ENCODE measurements around the gene CCR7.

DNA sequence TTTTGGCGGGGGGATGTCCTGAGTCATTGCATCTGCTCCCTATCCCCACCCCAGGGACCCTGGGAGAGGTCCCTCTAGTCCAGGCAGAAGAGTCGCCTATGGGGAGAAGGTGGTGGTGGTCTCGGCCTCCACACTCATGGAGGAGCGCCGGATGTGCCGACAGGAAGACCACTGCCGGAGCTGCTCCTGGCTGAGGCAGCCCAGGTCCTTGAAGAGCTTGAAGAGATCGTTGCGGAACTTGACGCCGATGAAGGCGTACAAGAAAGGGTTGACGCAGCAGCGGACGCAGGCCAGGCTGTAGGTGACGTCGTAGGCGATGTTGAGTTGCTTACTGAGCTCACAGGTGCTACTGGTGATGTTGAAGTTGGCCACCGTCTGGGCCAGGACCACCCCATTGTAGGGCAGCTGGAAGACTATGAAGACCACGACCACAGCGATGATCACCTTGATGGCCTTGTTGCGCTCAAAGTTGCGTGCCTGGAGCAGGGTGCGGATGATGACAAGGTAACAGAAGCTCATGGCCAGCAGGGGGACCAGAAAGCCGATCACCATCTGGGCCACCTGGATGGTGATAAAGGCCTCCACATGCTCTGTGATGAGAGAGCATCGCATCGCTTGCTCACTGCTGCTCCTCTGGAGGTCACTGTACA lies 10.5 kb downstream of the CCR7 start:
- TF ChIP-seq EZH2phosphoT487 (IDR thresholded peaks at IDR 0.05; ENCODE audit: insufficient read depth, low read depth), result no peak
- no peak for TF ChIP-seq EZH2 (IDR thresholded peaks at IDR 0.05; ENCODE audit: insufficient read depth, poor library complexity, severe bottlenecking)

All from GM23248 (cell line).